22Rv1 (cell line): ENCODE measurements around the gene ZBTB32.

Experiments used
- ZFX ChIP-seq: fragments of 450-650 bp; IDR thresholded peaks from 2 replicates; pipeline ENCODE4 v1.6.1; 2017; ENCODE audit warnings: antibody characterized with exemption, borderline replicate concordance
- TF ChIP-seq, protein P1 (sequence below): fragments of 450-650 bp; IDR thresholded peaks from 2 replicates; pipeline ENCODE4 v1.5.1; 2017; ENCODE audit warnings: mild to moderate bottlenecking

DNA sequence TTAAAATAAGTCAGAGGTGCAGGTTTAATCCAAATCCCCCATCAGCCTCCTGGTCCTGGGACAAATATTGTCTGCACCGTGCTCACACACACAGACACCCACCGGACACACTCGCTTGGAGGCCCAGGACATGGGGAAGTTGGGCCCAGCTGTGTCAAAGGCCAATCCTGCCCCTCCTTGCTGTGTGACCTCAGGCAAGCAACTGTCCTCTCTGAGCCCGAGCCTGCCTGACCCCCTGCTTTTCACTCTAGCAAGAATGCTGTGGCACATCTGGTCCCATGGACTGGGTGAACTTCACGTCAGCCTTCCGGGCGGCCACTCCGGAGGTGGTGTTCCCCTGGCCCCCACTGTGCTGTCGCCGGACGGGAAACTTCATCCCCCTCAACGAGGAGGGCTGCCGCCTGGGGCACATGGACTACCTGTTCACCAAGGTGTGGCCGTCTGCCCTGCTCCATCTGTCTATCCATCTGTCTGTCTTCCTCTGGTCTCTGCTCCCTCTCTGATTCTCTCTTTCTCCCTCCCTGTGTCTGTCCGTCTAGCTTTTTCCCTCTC, 28.7 kb upstream of the ZBTB32 start:
- TF ChIP-seq, protein P1, sequence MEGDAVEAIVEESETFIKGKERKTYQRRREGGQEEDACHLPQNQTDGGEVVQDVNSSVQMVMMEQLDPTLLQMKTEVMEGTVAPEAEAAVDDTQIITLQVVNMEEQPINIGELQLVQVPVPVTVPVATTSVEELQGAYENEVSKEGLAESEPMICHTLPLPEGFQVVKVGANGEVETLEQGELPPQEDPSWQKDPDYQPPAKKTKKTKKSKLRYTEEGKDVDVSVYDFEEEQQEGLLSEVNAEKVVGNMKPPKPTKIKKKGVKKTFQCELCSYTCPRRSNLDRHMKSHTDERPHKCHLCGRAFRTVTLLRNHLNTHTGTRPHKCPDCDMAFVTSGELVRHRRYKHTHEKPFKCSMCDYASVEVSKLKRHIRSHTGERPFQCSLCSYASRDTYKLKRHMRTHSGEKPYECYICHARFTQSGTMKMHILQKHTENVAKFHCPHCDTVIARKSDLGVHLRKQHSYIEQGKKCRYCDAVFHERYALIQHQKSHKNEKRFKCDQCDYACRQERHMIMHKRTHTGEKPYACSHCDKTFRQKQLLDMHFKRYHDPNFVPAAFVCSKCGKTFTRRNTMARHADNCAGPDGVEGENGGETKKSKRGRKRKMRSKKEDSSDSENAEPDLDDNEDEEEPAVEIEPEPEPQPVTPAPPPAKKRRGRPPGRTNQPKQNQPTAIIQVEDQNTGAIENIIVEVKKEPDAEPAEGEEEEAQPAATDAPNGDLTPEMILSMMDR: no peak
- TF ChIP-seq ZFX: no peak
